HG03442 (cell line): ENCODE data around the gene TVP23A.

Experiments
- ATAC-seq: cut with Tn5 transposase; IDR thresholded peaks from one replicate; pipeline ENCODE4 v1.9.1; 2021; ENCODE audit warnings: mild to moderate bottlenecking, moderate library complexity; ENCODE audit not compliant: unreplicated experiment

Gene TVP23A

DNA sequence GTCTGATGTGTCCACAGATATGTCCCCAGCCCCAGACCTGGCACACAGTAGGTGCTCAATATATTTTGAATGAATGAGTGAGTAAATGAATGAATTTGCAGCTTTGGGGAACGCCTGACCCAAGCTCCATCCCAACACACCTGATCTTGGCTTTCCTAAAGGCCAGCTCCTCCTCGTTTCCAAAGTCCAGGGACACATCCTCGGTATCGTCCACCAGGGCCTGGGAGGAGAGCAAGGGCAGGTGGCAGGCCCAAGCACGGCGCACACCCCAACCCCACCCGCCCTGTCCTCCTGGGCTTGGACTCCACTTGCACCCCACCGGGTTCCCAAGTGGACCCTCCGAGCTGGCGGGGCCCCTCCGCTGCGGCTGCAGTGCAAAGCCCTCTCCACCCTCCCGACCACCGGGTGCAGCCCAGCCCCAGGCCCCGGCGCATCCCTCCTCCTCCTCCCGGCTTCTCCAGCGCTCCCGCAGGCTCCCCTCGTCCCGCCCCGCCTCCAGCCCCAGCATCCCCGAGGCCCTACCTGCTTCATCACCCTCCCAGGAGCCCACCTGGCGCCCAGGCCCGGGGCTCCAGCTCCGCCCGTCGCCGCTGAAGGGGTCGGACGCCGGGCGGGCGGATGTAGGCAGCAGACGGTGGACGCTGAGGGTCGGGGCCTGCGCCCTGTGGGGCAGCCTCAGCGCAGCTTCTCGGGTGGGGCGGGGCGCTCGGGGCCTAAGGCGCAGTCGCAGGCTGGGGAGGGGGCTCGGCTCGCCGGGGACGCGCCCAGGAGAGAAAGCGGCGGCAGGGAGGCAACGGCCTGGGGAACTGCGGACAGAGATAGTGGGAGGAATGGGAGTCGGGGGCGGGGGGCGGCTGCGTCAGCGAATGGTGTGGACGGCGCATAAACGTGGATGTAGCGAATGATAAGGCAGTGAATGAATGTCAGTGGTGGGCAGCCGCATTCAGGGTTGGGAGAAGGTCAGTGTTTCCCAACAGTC lies at the start of gene TVP23A:
TVP23A (minus strand) TSS at position 832 of the 979 bp plus-strand sequence; CDS start at position 531, 301 bp downstream.
- no peak for ATAC-seq

GRCh38 chr16:10868104-10868595 lies 49.6 kb upstream of the TVP23A start:
- no peak for ATAC-seq

GRCh38 chr16:10867199-10867598 lies 48.6 kb upstream of the TVP23A start:
- no peak for ATAC-seq

DNA sequence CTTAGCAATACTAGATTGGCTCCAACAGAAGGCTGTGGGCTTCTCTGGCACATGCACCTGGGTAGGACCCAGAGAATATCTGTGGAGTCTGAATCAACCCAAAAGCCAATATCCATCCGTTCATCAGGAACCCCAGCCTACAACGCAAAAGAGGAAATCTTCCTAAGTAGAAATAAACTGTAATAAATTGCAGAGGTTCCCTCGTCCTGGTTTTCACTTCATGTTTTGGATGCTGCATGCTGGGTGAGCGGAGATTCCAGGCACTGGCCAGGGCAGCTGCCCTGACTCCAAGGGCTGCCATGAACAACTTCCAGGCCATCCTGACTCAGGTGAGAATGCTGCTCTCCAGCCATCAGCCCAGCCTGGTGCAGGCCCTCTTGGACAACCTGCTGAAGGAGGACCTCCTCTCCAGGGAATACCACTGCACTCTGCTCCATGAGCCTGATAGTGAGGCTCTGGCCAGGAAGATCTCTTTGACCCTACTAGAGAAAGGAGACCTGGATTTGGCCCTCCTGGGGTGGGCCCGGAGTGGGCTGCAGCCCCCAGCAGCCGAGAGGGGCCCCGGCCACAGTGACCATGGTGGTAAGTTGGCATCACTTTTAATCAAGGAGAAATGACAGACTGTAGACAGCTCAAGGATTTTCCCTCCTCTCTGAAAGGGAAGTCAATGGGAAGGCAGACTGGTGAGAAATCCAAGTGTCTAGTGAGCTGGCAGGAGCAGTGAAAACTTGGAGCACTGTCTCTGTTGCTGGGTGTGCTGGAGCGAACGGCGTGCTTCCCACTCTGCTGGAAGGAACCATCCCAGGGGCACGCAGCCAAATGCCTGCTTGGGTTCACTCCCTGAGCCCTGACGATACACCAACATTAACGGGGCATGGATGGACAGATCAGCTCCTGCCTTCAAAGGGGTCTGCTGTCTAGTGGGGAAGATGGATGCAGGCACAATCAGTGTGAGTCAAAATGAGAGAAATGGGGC lies 47.7 kb upstream of the TVP23A start:
- ATAC-seq = no peak

GRCh38 chr16:10862438-10862837 lies 43.8 kb upstream of the TVP23A start:
- ATAC-seq = no peak

DNA sequence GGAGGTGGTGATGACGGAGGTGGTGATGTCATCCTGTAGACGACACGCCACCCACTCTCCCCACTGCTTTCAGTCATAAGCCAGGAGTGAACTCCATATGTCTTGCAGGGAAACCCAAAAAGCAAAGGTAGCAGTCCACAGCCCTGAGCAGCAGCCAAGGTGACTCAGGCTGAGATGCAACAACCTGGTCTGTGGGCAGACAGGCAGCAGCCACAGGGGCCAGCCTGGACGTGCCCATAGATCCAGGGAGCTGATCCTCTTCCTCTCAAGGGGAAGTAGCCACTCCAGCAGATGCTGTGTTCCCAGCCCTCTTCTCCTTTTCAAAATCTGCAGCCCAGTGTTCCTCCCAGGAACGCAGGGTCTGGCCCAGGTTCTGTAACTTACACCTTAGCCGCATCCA lies 41.1 kb upstream of the TVP23A start:
- ATAC-seq = no peak

- no peak for ATAC-seq
Observed at GRCh38 chr16:10859020-10859419, 40.4 kb upstream of the TVP23A start.

- no peak for ATAC-seq
Observed at GRCh38 chr16:10858203-10858602, 39.6 kb upstream of the TVP23A start.

DNA sequence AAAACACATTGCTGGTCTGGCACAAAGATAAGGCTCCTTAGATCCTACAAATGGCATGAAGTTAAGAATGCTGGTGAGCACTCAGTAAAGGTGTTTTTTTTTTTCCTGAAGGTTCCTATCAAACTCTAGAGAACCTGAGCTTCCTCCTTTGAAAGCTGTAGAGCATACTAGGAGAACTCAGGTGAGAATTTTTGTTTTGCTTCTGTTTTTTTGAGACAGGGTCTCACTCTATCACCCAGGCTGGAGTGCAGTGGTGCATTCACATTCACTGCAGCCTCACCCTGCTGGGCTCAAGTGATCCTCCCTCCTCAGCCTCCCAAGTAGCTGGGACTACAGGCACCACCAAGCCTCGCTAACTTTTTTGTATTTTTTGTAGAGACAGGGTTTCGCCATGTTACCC lies 37.4 kb upstream of the TVP23A start:
- no peak for ATAC-seq

GRCh38 chr16:10852948-10853347 lies 34.4 kb upstream of the TVP23A start:
- no peak for ATAC-seq

DNA sequence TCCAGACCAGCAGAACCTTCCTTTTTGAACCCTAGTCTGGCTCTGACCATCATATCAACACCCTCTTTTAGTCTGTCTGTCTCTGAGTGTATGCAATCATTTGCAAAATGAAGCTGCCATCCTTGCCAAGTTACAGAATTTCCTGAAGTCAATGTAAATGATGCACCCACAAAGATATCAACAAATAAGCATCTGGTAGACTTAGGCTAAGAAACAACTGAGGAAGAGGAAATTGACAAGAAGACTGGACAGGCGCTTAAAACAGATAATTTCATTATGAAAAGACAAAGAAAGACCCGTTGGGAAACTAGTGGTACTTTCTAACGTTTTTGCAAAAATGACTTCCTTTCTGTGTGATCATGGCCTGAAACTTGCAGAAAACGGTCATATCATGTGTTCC lies 33.7 kb upstream of the TVP23A start:
- no peak for ATAC-seq

- ATAC-seq = no peak
Observed at GRCh38 chr16:10851512-10851911, 32.9 kb upstream of the TVP23A start.

GRCh38 chr16:10850478-10850850 lies 31.9 kb upstream of the TVP23A start:
- no peak for ATAC-seq

- no peak for ATAC-seq
Observed at GRCh38 chr16:10849736-10850477, 31.3 kb upstream of the TVP23A start.

- no peak for ATAC-seq
Observed at GRCh38 chr16:10847176-10847575, 28.6 kb upstream of the TVP23A start.

DNA sequence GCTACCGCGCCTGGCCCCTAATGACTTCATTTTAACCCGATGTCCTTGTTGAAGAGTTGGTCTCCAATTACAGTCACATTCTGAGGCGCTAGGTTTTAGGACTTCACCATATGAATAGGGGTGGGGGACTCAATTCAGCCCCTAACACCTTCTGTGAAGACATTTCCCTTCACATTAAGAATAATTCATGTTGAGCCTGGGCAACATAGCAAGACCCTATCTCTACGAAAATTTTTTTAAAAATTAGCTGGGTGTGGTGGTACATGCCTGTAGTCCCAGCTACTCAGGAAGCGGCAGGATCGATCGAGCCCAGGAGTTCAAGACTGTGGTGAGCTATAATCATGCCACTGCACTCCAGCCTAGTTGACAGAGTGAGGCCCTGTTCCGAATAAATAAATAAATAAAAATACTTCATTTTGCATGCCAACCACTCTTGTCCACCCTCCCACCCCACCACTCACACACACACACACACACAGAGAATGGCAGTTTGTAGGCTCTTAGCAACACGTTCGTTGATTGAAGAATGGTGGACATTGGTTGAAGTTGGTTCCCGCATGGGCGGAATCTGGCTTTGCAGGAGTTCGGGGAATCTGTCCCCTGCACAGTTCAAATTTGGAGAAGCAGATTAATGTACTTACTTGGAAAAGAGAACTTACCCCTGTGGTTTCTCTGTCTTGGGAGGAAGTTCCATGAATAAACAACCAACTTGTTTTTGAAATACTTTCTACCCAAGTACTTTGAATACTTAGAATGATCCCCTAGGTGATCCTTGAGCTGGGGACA lies 27.8 kb upstream of the TVP23A start:
- ATAC-seq = no peak

GRCh38 chr16:10840703-10841102 lies 22.1 kb upstream of the TVP23A start:
- no peak for ATAC-seq

DNA sequence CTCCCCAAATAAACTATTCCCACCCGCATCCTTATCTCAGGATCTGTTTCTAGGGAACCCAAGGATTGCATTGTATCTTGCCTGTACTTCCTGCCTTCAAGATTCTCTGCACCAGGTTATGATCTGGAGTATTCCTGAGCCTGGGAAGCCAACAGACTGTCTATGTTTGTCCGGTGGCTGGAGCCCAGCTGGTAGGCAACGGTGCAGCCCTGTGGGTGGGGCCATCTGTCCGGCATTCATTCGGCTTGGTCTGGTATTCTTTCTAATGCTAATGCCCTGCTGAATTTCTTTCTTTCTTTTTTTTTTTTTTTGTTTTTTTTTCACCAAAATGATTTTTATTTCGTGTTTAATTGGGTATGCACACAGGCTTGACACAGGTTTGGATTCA lies 20.7 kb upstream of the TVP23A start:
- ATAC-seq = no peak

- no peak for ATAC-seq
Observed at GRCh38 chr16:10838621-10839278, 20.2 kb upstream of the TVP23A start.
